GM03348 (cell line): ENCODE data around the gene PRDM16.

Experiments
- DNase-seq: peaks from one replicate; pipeline ENCODE4 v3.0.0; 2012; ENCODE audit warnings: low spot score

PRDM16 gene

GRCh38 chr1:3032371-3033039 lies 36.5 kb upstream of the PRDM16 start:
- DNase-seq: no peak

GRCh38 chr1:3033040-3033789 lies 35.8 kb upstream of the PRDM16 start:
- DNase-seq: no peak

GRCh38 chr1:3033790-3034090 lies 35.3 kb upstream of the PRDM16 start:
- DNase-seq: no peak

- no peak for DNase-seq
Observed at GRCh38 chr1:3034162-3034561, 34.8 kb upstream of the PRDM16 start.

GRCh38 chr1:3034728-3035562 lies 34.1 kb upstream of the PRDM16 start:
- no peak for DNase-seq

DNA sequence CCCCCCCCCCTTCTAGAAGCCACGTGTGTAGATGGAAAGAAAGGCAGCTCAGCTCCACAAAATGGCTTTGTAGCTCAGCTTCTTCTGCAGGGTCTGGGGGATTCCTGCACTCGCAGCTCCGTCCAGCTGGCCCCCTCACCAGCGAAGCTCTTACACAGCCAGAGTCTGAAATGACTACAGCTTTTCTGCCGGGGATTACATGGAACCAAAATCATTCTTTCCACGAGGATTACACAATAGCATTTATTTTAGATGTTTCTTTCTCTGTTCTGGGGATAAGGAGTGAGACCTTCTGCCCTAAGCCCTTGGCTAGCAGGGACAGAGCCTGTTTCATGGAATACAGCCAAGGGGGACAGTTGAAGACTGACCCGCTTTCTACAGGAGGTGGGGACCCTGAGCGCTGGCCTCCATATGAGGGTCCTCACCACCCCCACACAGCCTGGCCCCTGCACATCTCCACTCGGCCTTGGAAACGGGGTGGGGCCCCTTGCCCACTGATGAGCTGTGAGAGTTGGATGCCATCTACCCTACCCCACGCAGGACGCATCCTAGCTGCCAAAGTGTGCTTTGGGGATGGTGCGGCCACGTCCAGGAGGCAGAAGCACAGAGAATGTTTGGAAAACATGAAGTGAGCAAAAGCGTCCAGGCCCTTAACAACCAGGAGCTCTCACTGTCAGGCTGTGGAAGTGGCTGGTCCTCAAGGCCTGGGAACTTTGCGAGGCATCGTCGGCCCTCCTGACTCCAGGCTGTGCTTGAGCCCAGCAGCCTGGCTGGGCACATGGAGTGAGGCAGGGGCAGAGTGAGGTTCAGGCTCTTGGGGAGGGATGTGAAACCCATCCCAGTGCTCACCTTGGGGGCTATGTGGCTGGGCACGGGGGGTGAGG lies 33.2 kb upstream of the PRDM16 start:
- DNase-seq: no peak

DNA sequence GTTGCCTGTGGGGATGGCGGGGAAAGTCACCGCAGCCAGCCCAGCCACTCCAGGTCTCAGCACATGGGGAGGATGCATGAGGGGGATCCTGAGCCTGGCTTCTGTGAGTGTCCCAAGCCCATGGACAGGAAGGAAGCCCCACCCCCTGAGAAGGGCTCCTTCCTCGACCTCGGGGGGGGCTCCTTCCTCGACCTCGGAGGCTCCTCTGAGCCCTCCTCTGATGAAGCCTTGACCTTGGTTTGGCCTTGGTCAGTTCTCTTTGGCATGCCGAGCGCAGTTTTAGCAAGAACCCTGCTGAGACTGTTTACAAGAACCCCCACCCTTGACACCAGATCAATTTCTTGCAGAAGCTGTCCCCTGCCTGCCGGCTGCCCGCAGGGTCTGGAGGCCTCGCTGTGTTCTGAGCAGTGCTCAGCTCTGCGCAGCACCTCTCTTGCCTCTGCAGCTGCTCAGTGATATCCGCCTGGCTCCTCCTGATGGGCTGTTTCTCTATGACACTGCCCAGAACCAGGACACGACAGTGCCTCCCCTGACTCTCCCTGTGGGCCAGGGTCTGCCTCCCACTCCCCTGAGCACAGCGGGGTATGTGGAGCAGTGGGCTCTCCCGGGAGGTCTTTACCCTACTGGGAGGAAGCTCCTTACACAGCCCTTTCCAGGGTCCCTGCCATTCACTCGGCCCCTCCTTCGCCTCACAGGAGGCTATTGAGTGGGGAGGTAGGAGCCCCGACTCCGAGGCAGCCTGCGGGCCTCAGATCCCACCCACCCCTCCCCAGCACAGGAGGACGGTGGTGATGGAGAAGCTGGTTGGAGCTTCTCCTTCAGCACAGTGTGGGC lies 32.3 kb upstream of the PRDM16 start:
- DNase-seq: no peak

GRCh38 chr1:3037281-3038040 lies 31.5 kb upstream of the PRDM16 start:
- no peak for DNase-seq

DNA sequence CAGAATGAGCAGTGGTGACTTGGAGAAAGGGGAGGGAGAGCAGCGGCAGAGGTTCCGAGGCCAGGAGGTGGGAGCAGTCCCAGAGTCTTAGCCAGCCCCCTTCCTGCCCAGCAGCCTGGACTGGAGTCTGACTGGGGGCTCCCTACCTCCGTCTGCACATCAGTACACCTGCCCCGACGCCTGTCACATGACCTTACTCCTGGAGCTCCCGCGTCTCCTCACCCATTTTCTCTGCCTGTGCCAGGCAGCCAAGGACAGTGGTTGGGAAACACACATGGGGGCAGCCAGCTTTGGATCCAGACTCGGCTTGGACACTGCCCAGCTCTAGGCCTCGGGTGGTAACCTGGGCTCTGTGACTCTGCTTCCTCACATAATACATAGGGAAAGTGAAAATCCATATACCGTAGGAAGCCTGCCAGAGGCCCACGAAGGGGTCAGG lies 30.9 kb upstream of the PRDM16 start:
- no peak for DNase-seq

DNA sequence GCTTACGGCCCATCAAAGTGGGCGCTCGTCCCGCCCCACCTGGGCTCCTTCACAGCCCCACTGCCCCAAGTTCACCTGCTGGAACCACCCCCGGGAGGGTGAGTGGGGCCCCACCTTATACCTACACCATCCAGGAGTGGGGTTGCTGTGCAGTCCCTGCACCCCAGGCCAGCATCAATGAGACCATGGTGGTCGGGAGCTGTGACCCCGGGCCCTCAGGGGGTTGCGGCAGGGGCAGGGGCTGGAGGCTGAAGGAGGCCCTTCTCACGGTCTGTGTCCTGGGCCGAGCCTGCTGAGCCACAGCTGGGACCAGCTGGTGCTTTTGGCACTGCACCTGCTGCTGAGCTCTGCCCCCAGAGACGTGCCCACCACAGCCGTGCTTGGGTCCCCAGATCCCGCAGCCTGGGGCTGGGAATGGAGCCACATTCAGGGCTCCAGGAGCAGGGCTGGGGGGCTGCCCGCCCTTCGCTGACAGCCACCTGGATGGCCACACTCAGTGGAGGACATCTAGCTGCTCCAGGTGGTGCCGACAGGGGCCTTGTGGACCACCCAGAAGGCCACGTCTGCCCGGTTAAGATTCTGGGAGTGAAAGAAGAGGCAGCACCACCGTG lies 30.3 kb upstream of the PRDM16 start:
- no peak for DNase-seq

DNA sequence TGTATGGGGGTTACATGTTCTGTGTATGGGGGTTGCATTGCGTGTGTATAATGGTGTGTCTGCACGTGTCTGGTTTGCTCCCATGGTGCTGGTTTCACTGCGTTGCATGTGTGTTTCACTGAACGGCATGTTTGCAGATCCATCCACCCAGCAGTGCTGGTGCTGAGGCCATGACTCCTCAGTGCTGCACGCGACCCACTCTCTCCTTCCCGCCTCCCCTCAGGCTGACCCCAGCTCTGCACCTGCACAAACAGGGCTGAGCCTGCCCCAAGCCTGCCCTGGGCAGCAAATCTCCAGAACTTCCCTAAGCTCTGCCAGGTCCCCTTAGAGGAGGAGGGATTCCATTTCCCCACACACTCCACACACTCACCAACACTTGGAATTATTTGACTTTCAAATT lies 29.0 kb upstream of the PRDM16 start:
- DNase-seq: no peak

- DNase-seq: no peak
Observed at GRCh38 chr1:3042481-3042880, 26.5 kb upstream of the PRDM16 start.

GRCh38 chr1:3049164-3049563 lies 19.8 kb upstream of the PRDM16 start:
- DNase-seq: no peak

- DNase-seq: no peak
Observed at GRCh38 chr1:3049905-3050304, 19.1 kb upstream of the PRDM16 start.

DNA sequence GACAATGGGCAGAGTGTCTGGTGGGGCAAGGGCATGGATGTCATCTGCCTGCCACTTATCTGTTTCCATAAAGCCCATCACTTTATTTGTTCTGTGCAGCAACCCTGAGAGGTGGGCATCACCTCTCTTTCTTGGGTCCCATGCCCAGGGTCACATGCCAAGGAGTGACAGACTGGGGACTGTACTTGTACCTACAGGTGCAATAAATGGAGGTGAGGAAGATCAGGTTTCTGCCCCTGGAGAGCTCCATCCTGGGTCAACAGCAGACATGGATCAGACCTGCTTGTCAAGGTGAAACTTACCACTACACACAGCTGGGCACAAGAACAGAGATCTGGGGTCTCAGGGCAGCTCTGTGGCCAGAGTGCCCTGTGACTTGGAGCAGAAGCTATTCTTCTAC lies 18.4 kb upstream of the PRDM16 start:
- DNase-seq: no peak

DNA sequence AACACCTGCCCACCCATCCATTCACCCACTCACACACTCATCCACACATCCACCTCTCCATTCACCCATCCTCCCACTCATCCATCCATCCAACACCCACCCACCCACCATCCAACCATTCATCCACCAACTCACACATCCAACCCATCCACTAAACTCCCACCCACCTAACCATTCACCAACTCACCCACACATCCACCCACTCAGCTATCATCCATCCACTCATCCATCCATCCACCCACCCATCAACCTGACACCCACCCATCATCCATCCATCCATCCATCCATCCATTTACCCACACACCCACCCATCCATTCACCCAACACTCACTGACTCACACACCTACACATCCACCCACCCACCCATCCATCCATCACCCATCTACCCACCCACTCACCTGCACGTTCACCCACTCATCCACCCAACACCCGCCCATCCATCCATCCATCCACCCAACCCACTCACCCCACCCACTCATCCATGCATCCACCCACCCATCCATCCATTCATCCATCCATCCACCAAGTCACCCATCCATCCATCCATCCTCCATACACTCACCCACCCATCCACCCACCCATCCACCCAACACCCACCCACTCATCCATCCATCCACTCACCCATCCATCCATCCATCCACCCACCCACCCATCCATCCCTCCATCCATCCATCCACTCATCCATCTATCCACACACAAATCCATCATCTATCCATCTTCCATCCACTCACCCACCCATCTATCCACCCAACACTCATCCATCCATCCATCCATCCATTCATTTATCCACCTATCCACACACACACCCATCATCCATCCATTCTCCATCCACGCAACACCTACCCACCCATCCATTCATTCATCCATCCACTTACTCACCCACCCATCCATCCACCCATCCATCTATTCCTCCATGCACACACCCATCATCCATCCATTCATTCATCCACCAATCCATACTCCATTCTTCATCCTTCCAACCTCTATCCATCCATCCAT lies 17.4 kb upstream of the PRDM16 start:
- no peak for DNase-seq

DNA sequence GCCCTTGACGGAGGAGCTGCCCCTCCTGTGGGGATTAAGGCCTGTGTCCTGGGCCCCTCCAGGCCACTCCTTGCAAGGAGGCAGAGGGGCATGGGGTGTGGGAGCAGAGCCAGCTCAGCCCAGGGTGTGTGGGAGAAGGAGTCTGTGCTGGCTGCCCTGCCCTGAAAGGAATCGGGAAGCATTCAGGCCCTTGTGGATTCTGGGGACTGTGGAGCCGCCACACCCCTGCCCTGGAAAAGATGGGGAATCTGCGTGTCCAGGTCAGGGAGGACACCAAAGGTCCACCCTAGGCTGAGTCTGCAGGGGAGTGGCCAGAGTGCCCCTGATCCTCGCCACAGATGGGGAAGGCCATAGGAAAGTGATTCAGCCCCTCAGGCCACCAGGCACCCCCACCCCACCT lies 16.5 kb upstream of the PRDM16 start:
- no peak for DNase-seq

GRCh38 chr1:3053366-3053980 lies 15.5 kb upstream of the PRDM16 start:
- DNase-seq: no peak
